Hepatocyte (in vitro differentiated cells): Measurements from ENCODE around the gene COA3. TPM values are rescaled to one million over a fixed set of nuclear protein-coding genes. Genes with fewer than 3 reads are reported as not detected.
A peak's percentile ranks its signal among the peaks of the same experiment; 100 is the strongest.

Experiments used
- DNase-seq: peaks from one replicate; pipeline ENCODE4 v3.0.0-alpha.2; 2016; ENCODE audit warnings: low spot score
- H2AFZ ChIP-seq: fragments of 200-600 bp; sonication (generic); 2 replicates; pipeline ENCODE4 v1.6.0; 2016; ENCODE audit warnings: antibody characterized with exemption, mild to moderate bottlenecking
- H3K27ac ChIP-seq: fragments of 200-600 bp; sonication (generic); 2 replicates; pipeline ENCODE4 v1.5.1; 2016; ENCODE audit warnings: mild to moderate bottlenecking
- H3K27me3 ChIP-seq: fragments of 200-600 bp; sonication (generic); 2 replicates; pipeline ENCODE4 v1.6.1; 2016
- H3K36me3 ChIP-seq: fragments of 200-600 bp; sonication (generic); replicated peaks from 2 replicates; pipeline ENCODE4 v1.5.1; 2016; ENCODE audit warnings: low read depth; ENCODE audit not compliant: insufficient read depth
- H3K4me1 ChIP-seq: fragments of 200-600 bp; sonication (generic); 2 replicates; pipeline ENCODE4 v1.5.1; 2016; ENCODE audit warnings: mild to moderate bottlenecking, moderate library complexity; ENCODE audit not compliant: insufficient read depth
- H3K4me2 ChIP-seq: fragments of 200-600 bp; sonication (generic); 2 replicates; pipeline ENCODE4 v1.6.0; 2016
- H3K4me3 ChIP-seq: fragments of 200-600 bp; sonication (generic); 2 replicates; pipeline ENCODE4 v1.5.1; 2016; ENCODE audit warnings: mild to moderate bottlenecking
- H3K79me2 ChIP-seq: fragments of 200-600 bp; sonication (generic); 2 replicates; pipeline ENCODE4 v1.6.0; 2017; ENCODE audit warnings: mild to moderate bottlenecking
- H3K9me2 ChIP-seq: fragments of 200-600 bp; sonication (generic); replicated peaks from 2 replicates; pipeline ENCODE4 v1.6.0; 2017; ENCODE audit warnings: mild to moderate bottlenecking; ENCODE audit not compliant: insufficient read depth
- H3K9me3 ChIP-seq: fragments of 200-600 bp; sonication (generic); 2 replicates; pipeline ENCODE4 v1.5.1; 2016; ENCODE audit warnings: low read depth, mild to moderate bottlenecking
- H4K20me1 ChIP-seq: fragments of 200-600 bp; sonication (generic); 2 replicates; pipeline ENCODE4 v1.6.0; 2016; ENCODE audit warnings: mild to moderate bottlenecking; ENCODE audit not compliant: insufficient read depth, poor library complexity, severe bottlenecking
- EZH2 ChIP-seq: fragments of 200-600 bp; sonication (generic); IDR thresholded peaks from 2 replicates; pipeline ENCODE4 v1.6.1; 2016; ENCODE audit warnings: antibody characterized with exemption, mild to moderate bottlenecking, borderline replicate concordance
- EZH2phosphoT487 ChIP-seq: fragments of 200-600 bp; sonication (generic); IDR thresholded peaks from one replicate; pipeline ENCODE4 v1.6.1; 2018; ENCODE audit warnings: antibody characterized with exemption, mild to moderate bottlenecking, low read depth, moderate library complexity; ENCODE audit not compliant: unreplicated experiment, severe bottlenecking
- WGBS: methylation state at CpG from one replicate; pipeline ENCODE4 v1.1.6; 2016; ENCODE audit warnings: low lambda C conversion rate; ENCODE audit errors: missing lambda C conversion rate; 5-methylcytosine and 5-hydroxymethylcytosine counted together
- polyA plus RNA-seq: library from polyadenylated mRNA; unstranded; fragments of >200 nt; fragmentation: Nextera tagmentation; extraction: Ambion mirVana; gene quantifications from 2 replicates; pipeline ENCODE4 v1.2.1, GENCODE V29; 2016
- total RNA-seq: library from RNA; depleted of rRNA; stranded (reverse); fragments of >200 nt; gene quantifications from 2 replicates; pipeline ENCODE4 v1.2.3, GENCODE V29; 2014
- TF ChIP-seq, protein P1 (sequence below): fragments of 200-600 bp; sonication (generic); IDR thresholded peaks from 2 replicates; pipeline ENCODE4 v1.5.1; 2016; ENCODE audit warnings: antibody characterized with exemption, mild to moderate bottlenecking; ENCODE audit not compliant: poor library complexity

Gene COA3
- total and polyA plus RNA-seq, 2 experiments from 2014 or later: 117 to 252 TPM

DNA sequence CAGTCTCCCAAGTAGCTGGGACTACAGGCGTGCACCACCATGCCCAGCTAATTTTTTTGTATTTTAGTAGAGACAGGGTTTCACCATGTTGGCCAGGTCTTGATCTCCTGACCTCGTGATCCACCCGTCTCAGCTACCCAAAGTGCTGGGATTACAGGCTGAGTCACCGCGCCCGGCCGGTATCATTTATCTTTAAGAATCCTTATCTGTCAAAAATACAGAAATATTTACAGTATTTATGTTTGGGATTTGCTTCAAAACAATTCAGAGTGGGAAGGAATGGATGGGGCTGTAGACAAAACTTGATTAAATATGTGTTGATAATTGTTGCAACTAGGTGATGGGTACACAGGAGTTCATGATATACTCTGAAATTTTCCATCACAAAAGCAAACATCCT is 22.7 kb upstream of the COA3 start:
- no peaks in the 10 kb centered on the region for H3K9me3 ChIP-seq
- H3K4me2 ChIP-seq: no peak overlapping the region
- TF ChIP-seq, protein P1, sequence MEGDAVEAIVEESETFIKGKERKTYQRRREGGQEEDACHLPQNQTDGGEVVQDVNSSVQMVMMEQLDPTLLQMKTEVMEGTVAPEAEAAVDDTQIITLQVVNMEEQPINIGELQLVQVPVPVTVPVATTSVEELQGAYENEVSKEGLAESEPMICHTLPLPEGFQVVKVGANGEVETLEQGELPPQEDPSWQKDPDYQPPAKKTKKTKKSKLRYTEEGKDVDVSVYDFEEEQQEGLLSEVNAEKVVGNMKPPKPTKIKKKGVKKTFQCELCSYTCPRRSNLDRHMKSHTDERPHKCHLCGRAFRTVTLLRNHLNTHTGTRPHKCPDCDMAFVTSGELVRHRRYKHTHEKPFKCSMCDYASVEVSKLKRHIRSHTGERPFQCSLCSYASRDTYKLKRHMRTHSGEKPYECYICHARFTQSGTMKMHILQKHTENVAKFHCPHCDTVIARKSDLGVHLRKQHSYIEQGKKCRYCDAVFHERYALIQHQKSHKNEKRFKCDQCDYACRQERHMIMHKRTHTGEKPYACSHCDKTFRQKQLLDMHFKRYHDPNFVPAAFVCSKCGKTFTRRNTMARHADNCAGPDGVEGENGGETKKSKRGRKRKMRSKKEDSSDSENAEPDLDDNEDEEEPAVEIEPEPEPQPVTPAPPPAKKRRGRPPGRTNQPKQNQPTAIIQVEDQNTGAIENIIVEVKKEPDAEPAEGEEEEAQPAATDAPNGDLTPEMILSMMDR: no peak
- TF ChIP-seq EZH2: no peak
- no peak for TF ChIP-seq EZH2phosphoT487
- no peak overlapping the region for H2AFZ ChIP-seq
- no peaks in the 10 kb centered on the region for H3K36me3 ChIP-seq
- H3K79me2 ChIP-seq: peaks cover 38% of the 10 kb centered on the region
- peaks cover 8% of the 10 kb centered on the region for H3K4me1 ChIP-seq
- H3K27me3 ChIP-seq: no peaks in the 10 kb centered on the region
- no peak overlapping the region for H3K4me3 ChIP-seq
- DNase-seq: no peak
- H3K9me2 ChIP-seq: no peaks in the 10 kb centered on the region
- WGBS: 81% methylated on average over 7 of the region's 7 CpGs
- H3K27ac ChIP-seq: no peak overlapping the region
- H4K20me1 ChIP-seq: no peaks in the 10 kb centered on the region

DNA sequence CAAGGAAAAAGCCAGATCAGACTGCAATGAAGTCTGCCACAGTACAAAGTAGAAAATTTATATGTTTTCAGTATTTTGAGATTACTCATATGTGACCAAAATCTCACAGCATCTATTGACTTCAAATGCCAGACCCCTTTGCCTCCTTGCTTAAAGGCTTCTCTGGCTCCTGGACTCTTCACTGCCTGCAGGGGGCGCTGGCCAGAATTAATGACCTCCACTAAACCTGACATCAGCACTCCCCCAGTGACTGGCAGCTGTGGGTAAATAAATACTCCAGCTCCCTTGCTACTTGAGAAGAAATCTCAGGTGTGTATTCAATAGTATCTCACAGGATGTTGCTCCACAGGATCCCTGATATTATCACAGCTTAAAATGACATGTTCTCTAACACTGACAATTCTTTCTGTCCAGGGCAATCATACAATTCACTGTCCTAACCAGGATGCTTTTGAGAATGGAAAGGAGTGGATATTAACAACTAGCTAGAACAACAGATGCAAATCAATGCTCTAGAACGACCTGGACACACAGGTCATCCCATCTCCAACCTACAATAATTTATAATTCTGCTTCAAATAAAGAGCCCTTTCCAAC is 21.5 kb upstream of the COA3 start:
- Histone ChIP-seq H3K27ac (no peak overlapping the region), H3K9me3 (no peaks in the 10 kb centered on the region), H3K79me2 (peaks cover 38% of the 10 kb centered on the region), H3K4me2 (no peak overlapping the region), H3K9me2 (no peaks in the 10 kb centered on the region), H3K4me3 (no peak overlapping the region), H4K20me1 (no peaks in the 10 kb centered on the region), H3K27me3 (no peaks in the 10 kb centered on the region), H3K36me3 (peaks cover 4% of the 10 kb centered on the region), H2AFZ (no peak overlapping the region), H3K4me1 (peaks cover 8% of the 10 kb centered on the region)
- TF ChIP-seq, protein P1: peak; percentile 65
- no peak for TF ChIP-seq EZH2
- peak; percentile 77 for DNase-seq
- WGBS: 33% methylated on average over 2 of the region's 2 CpGs

DNA sequence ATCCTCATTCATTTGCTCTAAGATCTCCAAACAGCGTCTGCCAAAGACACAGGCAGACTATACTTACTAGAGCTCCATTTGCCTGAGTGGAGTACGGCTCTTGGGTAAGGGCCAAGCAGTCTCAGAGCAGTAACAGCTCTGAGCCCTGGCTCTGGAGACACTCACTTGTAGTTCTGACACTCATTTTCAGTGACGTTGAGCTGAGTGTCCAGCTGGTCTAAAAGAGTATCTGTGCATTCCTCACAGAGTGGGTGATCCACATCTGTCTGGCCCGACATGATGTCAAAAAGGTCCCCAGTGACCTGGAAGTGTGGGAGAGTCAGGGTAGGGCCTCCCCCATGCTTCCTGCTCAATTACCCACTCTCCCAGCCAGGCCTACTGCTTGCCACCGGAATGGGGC is 19.9 kb upstream of the COA3 start:
- no peaks in the 10 kb centered on the region for H3K9me2 ChIP-seq
- 94% methylated on average over 5 of the region's 5 CpGs for WGBS
- no peak overlapping the region for H3K27ac ChIP-seq
- TF ChIP-seq, protein P1: no peak
- DNase-seq: no peak
- H3K27me3 ChIP-seq: no peaks in the 10 kb centered on the region
- no peak overlapping the region for H3K4me2 ChIP-seq
- no peak overlapping the region for H2AFZ ChIP-seq
- H3K4me3 ChIP-seq: no peak overlapping the region
- H3K9me3 ChIP-seq: no peaks in the 10 kb centered on the region
- H3K79me2 ChIP-seq: peaks cover 34% of the 10 kb centered on the region
- H3K4me1 ChIP-seq: peaks cover 7% of the 10 kb centered on the region
- no peaks in the 10 kb centered on the region for H4K20me1 ChIP-seq
- peaks cover 6% of the 10 kb centered on the region for H3K36me3 ChIP-seq

DNA sequence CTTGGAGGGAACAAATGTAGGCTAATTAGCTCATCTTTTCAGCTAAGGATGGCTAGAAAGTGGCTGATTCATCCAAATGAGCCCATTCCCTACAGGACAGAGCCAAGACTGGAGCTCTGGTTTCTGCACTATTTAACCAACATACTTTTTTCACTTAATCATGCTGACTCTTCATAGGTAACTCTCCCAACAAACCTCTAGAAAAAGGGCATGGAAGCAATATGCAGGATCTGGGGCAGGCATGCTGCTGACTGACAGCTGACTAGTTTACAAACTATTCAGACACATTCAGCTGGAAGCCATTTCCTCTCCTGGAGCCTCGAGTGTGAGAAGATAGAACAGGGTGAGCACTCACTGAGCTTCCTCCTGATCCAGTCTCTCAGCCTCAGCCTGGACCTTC is 19.4 kb upstream of the COA3 start:
- Histone ChIP-seq H3K79me2 (peaks cover 29% of the 10 kb centered on the region), H3K27ac (no peak overlapping the region), H3K4me1 (peaks cover 2% of the 10 kb centered on the region), H2AFZ (no peak overlapping the region), H3K36me3 (peaks cover 6% of the 10 kb centered on the region), H3K4me2 (no peak overlapping the region), H4K20me1 (no peaks in the 10 kb centered on the region), H3K9me3 (no peaks in the 10 kb centered on the region), H3K27me3 (no peaks in the 10 kb centered on the region), H3K9me2 (no peaks in the 10 kb centered on the region), H3K4me3 (no peak overlapping the region)
- 65% methylated on average over 1 of the region's 1 CpG for WGBS
- no peak for TF ChIP-seq EZH2
- TF ChIP-seq, protein P1: no peak
- TF ChIP-seq EZH2phosphoT487: no peak
- DNase-seq: no peak
